Keratinocyte (primary cell): ENCODE results near the gene NARS2.

Source experiments
- EZH2 ChIP-seq: IDR thresholded peaks from one replicate; pipeline ENCODE4 v1.6.1; 2012; ENCODE audit warnings: inconsistent platforms, mild to moderate bottlenecking, low read length, moderate library complexity
- TF ChIP-seq, protein P1 (sequence below), 3 experiments: IDR thresholded peaks in 1 of 3; conservative IDR thresholded peaks in 1 of 3; optimal IDR thresholded peaks in 1 of 3; 2 replicates in 2 of 3; 3 replicates in 1 of 3; pipeline versions ENCODE3 to v1.5.1; 2011; ENCODE audit warnings: low read length in 3 of 3, mild to moderate bottlenecking in 3 of 3, moderate library complexity in 2 of 3, control low read depth in 1 of 3, inconsistent platforms in 1 of 3; ENCODE audit not compliant: insufficient read depth in 2 of 3; ENCODE audit errors: extremely low read depth in 1 of 3

DNA sequence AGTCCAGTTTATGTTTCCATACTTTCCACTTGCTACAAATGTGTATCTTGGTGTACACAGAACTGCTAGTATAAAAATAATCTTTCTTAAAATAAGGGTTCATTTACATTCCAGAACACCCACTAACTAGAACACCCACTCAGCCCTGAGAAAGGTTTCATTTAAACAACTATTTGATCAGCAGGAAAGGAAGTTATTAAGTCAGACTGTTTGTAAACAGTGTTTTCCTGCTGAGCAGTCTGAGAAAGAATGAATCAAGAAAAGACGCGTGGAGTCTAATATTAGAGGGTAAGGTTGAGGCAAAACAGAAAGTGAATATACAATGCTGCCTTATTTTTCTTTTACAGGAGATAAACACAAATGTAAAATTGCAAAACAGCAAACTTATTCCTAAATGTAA lies 32.7 kb downstream of the NARS2 start:
- TF ChIP-seq, protein P1, sequence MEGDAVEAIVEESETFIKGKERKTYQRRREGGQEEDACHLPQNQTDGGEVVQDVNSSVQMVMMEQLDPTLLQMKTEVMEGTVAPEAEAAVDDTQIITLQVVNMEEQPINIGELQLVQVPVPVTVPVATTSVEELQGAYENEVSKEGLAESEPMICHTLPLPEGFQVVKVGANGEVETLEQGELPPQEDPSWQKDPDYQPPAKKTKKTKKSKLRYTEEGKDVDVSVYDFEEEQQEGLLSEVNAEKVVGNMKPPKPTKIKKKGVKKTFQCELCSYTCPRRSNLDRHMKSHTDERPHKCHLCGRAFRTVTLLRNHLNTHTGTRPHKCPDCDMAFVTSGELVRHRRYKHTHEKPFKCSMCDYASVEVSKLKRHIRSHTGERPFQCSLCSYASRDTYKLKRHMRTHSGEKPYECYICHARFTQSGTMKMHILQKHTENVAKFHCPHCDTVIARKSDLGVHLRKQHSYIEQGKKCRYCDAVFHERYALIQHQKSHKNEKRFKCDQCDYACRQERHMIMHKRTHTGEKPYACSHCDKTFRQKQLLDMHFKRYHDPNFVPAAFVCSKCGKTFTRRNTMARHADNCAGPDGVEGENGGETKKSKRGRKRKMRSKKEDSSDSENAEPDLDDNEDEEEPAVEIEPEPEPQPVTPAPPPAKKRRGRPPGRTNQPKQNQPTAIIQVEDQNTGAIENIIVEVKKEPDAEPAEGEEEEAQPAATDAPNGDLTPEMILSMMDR (optimal IDR thresholded peaks at IDR 0.05 in 1 of 3, IDR thresholded peaks at IDR 0.05 in 1 of 3, conservative IDR thresholded peaks at IDR 0.05 in 1 of 3; ENCODE audit: extremely low read depth in 1 of 3, insufficient read depth in 2 of 3, low read length in 3 of 3), result no peak
- no peak for TF ChIP-seq EZH2
